GM21737 (cell line): Measurements from ENCODE around the gene TM9SF2.
"Not testable (repeated sequence)": the region's sequence is repeated elsewhere in the genome, so short reads cannot be mapped to it uniquely, and the experiment has no call there.

ENCODE experiments used
- ATAC-seq: cut with Tn5 transposase; IDR thresholded peaks from one replicate; pipeline ENCODE4 v1.9.1; 2021; ENCODE audit warnings: mild to moderate bottlenecking, moderate library complexity; ENCODE audit not compliant: unreplicated experiment

TM9SF2 gene

GRCh38 chr13:99491750-99492149 lies 9.5 kb upstream of the TM9SF2 start:
- ATAC-seq, result not testable (repeated sequence)

- ATAC-seq, result no peak
Observed at GRCh38 chr13:99495466-99496183, 5.6 kb upstream of the TM9SF2 start.

GRCh38 chr13:99496184-99497142 lies 4.8 kb upstream of the TM9SF2 start:
- peak; percentile 34 for ATAC-seq

GRCh38 chr13:99498171-99499161 lies 2.8 kb upstream of the TM9SF2 start:
- peak; percentile 61 for ATAC-seq

GRCh38 chr13:99500839-99501183 lies 461 bp upstream of the TM9SF2 start:
- ATAC-seq, result peak; percentile 7

GRCh38 chr13:99501848-99502301 lies 603 bp downstream of the TM9SF2 start:
- peak; percentile 1 for ATAC-seq

- no peak for ATAC-seq
Observed at GRCh38 chr13:99505814-99506269, 4.6 kb downstream of the TM9SF2 start.

- peak; percentile 81 for ATAC-seq
Observed at GRCh38 chr13:99506634-99507033, 5.4 kb downstream of the TM9SF2 start.

GRCh38 chr13:99507054-99507453 lies 5.8 kb downstream of the TM9SF2 start:
- ATAC-seq, result no peak

GRCh38 chr13:99507551-99507950 lies 6.3 kb downstream of the TM9SF2 start:
- ATAC-seq, result no peak

GRCh38 chr13:99507986-99508385 lies 6.7 kb downstream of the TM9SF2 start:
- ATAC-seq, result no peak

GRCh38 chr13:99509479-99509878 lies 8.2 kb downstream of the TM9SF2 start:
- no peak for ATAC-seq

- ATAC-seq, result no peak
Observed at GRCh38 chr13:99514801-99515200, 13.5 kb downstream of the TM9SF2 start.

- ATAC-seq, result no peak
Observed at GRCh38 chr13:99516153-99516929, 15.1 kb downstream of the TM9SF2 start.

GRCh38 chr13:99517577-99517976 lies 16.3 kb downstream of the TM9SF2 start:
- no peak for ATAC-seq

GRCh38 chr13:99517984-99518383 lies 16.7 kb downstream of the TM9SF2 start:
- ATAC-seq, result no peak

- no peak for ATAC-seq
Observed at GRCh38 chr13:99522298-99522697, 21.0 kb downstream of the TM9SF2 start.

- ATAC-seq, result no peak
Observed at GRCh38 chr13:99523838-99524237, 22.6 kb downstream of the TM9SF2 start.

GRCh38 chr13:99525967-99526366 lies 24.7 kb downstream of the TM9SF2 start:
- no peak for ATAC-seq

- ATAC-seq, result no peak
Observed at GRCh38 chr13:99526549-99526948, 25.3 kb downstream of the TM9SF2 start.
